Upper lobe of left lung (tissue), 6 donors: ENCODE results near the gene GLTP. TPM values are rescaled to one million over a fixed set of nuclear protein-coding genes. Genes with fewer than 3 reads are reported as not detected.

Experiments used
- ATAC-seq, 2 donors: fragments of 200-7000 bp; cut with Tn5 transposase; one replicate each; pipeline ENCODE4 v1.9.1; 2022; ENCODE audit warnings: mild to moderate bottlenecking in 2 of 2, moderate library complexity in 2 of 2; ENCODE audit not compliant: low FRiP score in 2 of 2
- DNase-seq, 2 donors: peaks; one replicate each; pipeline ENCODE4 v3.0.0-alpha.2; 2019 to 2020
- H3K27ac ChIP-seq, 4 donors: fragments of 200-600 bp; sonication (generic); one replicate each; pipeline ENCODE4 v1.5.1; 2016 to 2019
- H3K27me3 ChIP-seq, 4 donors: fragments of 200-600 bp; sonication (generic); one replicate each; pipeline ENCODE4 v1.5.1; 2017 to 2019
- H3K36me3 ChIP-seq, 4 donors: fragments of 200-600 bp; sonication (generic); one replicate each; pipeline ENCODE4 v1.5.1; 2016 to 2019
- H3K4me1 ChIP-seq, 4 donors: fragments of 200-600 bp; sonication (generic); one replicate each; pipeline ENCODE4 v1.5.1; 2018 to 2019
- H3K4me3 ChIP-seq, 4 donors: fragments of 200-600 bp; sonication (generic); one replicate each; pipeline ENCODE4 v1.5.1; 2017 to 2019; ENCODE audit warnings: mild to moderate bottlenecking in 2 of 4, moderate library complexity in 1 of 4
- H3K9me3 ChIP-seq, 4 donors: fragments of 200-600 bp; sonication (generic); one replicate each; pipeline ENCODE4 v1.5.1; 2018 to 2019
- CTCF ChIP-seq, 6 experiments: fragments of 450-650 bp in 4 of 6; fragments of 200-600 bp in 2 of 6; sonication (generic) in 2 of 6; IDR thresholded peaks; one replicate each; pipeline ENCODE4 v1.5.1; 2016 to 2019; ENCODE audit warnings: antibody characterized with exemption in 6 of 6
- EP300 ChIP-seq, 4 donors: sonication (generic); formaldehyde crosslinking; IDR thresholded peaks; one replicate each; pipeline ENCODE4 v1.5.1; 2017; ENCODE audit warnings: antibody characterized with exemption in 4 of 4, control low read depth in 2 of 4
- POLR2A ChIP-seq, 4 donors: fragments of 450-650 bp; IDR thresholded peaks; one replicate each; pipeline ENCODE4 v1.5.1; 2016 to 2017; ENCODE audit warnings: antibody characterized with exemption in 4 of 4, mild to moderate bottlenecking in 2 of 4
- POLR2AphosphoS5 ChIP-seq, 2 donors: sonication (generic); formaldehyde crosslinking; IDR thresholded peaks; one replicate each; pipeline ENCODE4 v1.5.1; 2017; ENCODE audit warnings: antibody characterized with exemption in 2 of 2
- WGBS, 2 donors: methylation state at CpG; one replicate each; pipeline ENCODE4 v1.1.5; 2017 to 2018; 5-methylcytosine and 5-hydroxymethylcytosine counted together
- total RNA-seq, 6 donors: library from RNA; depleted of rRNA in 4 of 6; stranded (reverse); fragments of >200 nt in 4 of 6; gene quantifications; one replicate each; pipeline versions ENCODE4 v1.1.0 to v1.2.1, GENCODE V29; 2016 to 2021
- donor health status: DM: no; HTN: no; CAD: no; lungs with moderate emphysema.
- donor health status: DM: no; HTN: yes; CAD: no; lungs with severe emphysema.

Gene GLTP
- total RNA-seq, 6 donors from 2014 or later: 24.7 to 59.7 (median 46.6) TPM

GRCh38 chr12:109915171-109916040, 35.1 kb upstream of the GLTP start:
- WGBS, 2 donors: 89 to 90% methylated on average over 20 to 24 of the region's 26 CpGs
- TF ChIP-seq EP300 (IDR thresholded peaks at IDR 0.05) (no peak), CTCF (IDR thresholded peaks at IDR 0.05) (no peak), POLR2A (IDR thresholded peaks at IDR 0.05) (no peak), POLR2AphosphoS5 (IDR thresholded peaks at IDR 0.05) (no peak)
- Histone ChIP-seq H3K9me3 (no peaks in the 10 kb centered on the region), H3K4me1 (no peaks in the 10 kb centered on the region), H3K27me3 (no peaks in the 10 kb centered on the region), H3K36me3 (peaks cover 43 to 97% (median 77%) of the 10 kb centered on the region in 4 donors), H3K4me3 (no peak overlapping the region), H3K27ac (no peak overlapping the region)
- DNase-seq: peak in 1 of 2 donors; percentile 71
- peak; percentile 12 for ATAC-seq

DNA sequence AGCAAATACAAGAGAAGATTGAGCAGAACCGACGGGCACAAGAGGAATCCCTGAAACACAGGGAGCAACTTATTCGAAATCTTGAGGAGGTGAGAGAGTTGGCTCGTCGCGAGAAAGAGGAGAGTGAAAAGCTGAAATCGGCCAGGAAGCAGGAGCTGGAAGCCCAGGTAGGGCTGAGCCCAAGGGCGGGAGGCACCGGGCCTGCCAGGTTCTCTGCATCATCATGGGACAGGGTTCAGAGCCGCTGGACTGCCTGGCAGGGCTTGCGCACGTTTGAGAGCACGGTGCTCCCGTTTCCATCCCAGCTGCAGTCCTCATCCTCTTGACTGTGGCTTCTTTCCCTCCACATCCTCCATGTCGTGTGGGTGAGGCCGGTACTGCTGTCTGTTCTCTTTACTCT, 34.1 kb upstream of the GLTP start:
- ATAC-seq (no peak), DNase-seq (peak in 1 of 2 donors; percentile 57)
- Histone ChIP-seq H3K4me3 (no peak overlapping the region), H3K9me3 (no peaks in the 10 kb centered on the region), H3K36me3 (peaks cover 43 to 95% (median 74%) of the 10 kb centered on the region in 4 donors), H3K4me1 (no peaks in the 10 kb centered on the region), H3K27me3 (no peaks in the 10 kb centered on the region), H3K27ac (no peak overlapping the region)
- 89 to 92% methylated on average over 16 of the region's 16 CpGs for WGBS, 2 donors
- no peak for TF ChIP-seq POLR2AphosphoS5 (IDR thresholded peaks at IDR 0.05)

DNA sequence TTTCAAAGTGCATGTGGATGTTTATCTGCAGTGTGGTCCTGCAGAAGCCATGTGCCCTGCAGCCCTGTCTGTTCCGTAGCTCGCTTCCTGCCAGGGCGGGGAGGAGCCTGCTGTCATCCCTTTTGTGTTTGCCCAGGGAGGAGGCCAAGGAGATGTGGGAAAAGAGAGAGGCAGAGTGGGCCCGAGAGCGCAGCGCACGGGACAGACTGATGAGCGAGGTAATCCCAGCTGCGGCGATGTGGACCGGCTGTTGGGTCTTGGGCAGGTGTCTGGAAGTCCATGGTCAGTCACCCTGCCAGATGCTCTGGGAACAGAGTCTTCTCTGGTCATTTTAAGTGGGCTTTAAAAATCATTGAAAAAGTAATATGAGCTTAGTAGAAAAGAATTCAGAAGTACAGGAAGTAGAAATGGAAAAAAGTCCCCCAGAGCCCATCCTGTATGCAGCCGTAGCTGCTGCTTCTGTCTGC, 32.5 kb upstream of the GLTP start:
- H3K27ac ChIP-seq: no peak overlapping the region
- no peak overlapping the region for H3K4me3 ChIP-seq
- H3K9me3 ChIP-seq: no peaks in the 10 kb centered on the region
- WGBS, 2 donors: 88 to 91% methylated on average over 12 of the region's 12 CpGs
- no peak for ATAC-seq
- TF ChIP-seq POLR2A (IDR thresholded peaks at IDR 0.05): no peak
- TF ChIP-seq POLR2AphosphoS5 (IDR thresholded peaks at IDR 0.05): no peak
- TF ChIP-seq CTCF (IDR thresholded peaks at IDR 0.05): no peak
- TF ChIP-seq EP300 (IDR thresholded peaks at IDR 0.05): no peak
- DNase-seq: no peak
- peaks cover 45 to 96% (median 78%) of the 10 kb centered on the region in 4 donors for H3K36me3 ChIP-seq
- H3K27me3 ChIP-seq: no peaks in the 10 kb centered on the region
- no peaks in the 10 kb centered on the region for H3K4me1 ChIP-seq

DNA sequence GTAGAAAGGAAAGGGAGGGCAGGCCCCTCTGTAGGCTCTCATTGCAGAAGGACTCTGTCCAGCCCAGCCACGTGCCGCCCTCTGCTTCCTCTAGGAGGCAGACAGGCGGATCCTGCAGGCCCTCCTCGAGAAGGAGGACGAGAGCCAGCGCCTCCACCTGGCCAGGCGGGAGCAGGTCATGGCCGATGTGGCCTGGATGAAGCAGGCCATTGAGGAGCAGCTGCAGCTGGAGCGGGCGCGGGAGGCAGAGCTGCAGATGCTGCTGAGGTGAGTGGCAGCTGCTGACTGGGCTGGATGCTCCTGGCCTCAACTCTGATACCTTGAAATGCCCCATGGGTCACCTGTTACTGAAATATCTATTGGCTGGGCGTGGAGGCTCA, 30.6 kb upstream of the GLTP start:
- 83 to 85% methylated on average over 11 of the region's 12 CpGs for WGBS, 2 donors

More for the DNA sequence above, 30.6 kb upstream of the GLTP start:
- H3K27ac ChIP-seq: no peak overlapping the region
- TF ChIP-seq CTCF (IDR thresholded peaks at IDR 0.05): no peak
- no peak for TF ChIP-seq EP300 (IDR thresholded peaks at IDR 0.05)
- no peak for TF ChIP-seq POLR2AphosphoS5 (IDR thresholded peaks at IDR 0.05)
- no peak for TF ChIP-seq POLR2A (IDR thresholded peaks at IDR 0.05)
- ATAC-seq (no peak), DNase-seq (peak in 1 of 2 donors; percentile 74)
- H3K9me3 ChIP-seq: no peaks in the 10 kb centered on the region
- no peaks in the 10 kb centered on the region for H3K4me1 ChIP-seq
- no peaks in the 10 kb centered on the region for H3K27me3 ChIP-seq
- peaks cover 35 to 96% (median 79%) of the 10 kb centered on the region in 4 donors for H3K36me3 ChIP-seq
- H3K4me3 ChIP-seq: no peak overlapping the region
